Activated naive CD8-positive, alpha-beta T cell treated with anti-CD3 and anti-CD28 coated beads for 36 hours (primary cell): ENCODE results near the gene PPP2R2D. TPM values are rescaled to one million over a fixed set of nuclear protein-coding genes. Genes with fewer than 3 reads are reported as not detected.
A peak's percentile ranks its signal among the peaks of the same experiment; 100 is the strongest.
"Not testable (repeated sequence)": the region's sequence is repeated elsewhere in the genome, so short reads cannot be mapped to it uniquely, and the experiment has no call there.

Experiments
- DNase-seq: peaks from one replicate; pipeline ENCODE4 v3.0.0; 2021
- H3K27ac Mint-ChIP-seq: one replicate; pipeline ENCODE4 v1.8.0; 2022; ENCODE audit warnings: mild to moderate bottlenecking, moderate library complexity, mixed read lengths
- H3K27me3 Mint-ChIP-seq: one replicate; pipeline ENCODE4 v1.8.0; 2022; ENCODE audit warnings: mild to moderate bottlenecking, mixed read lengths
- H3K36me3 Mint-ChIP-seq: one replicate; pipeline ENCODE4 v1.8.0; 2021; ENCODE audit warnings: mild to moderate bottlenecking, mixed read lengths
- H3K4me1 Mint-ChIP-seq: one replicate; pipeline ENCODE4 v1.8.0; 2021; ENCODE audit warnings: mixed read lengths
- H3K4me3 Mint-ChIP-seq: one replicate; pipeline ENCODE4 v1.8.0; 2022; ENCODE audit warnings: mild to moderate bottlenecking, moderate library complexity, mixed read lengths
- H3K9me3 Mint-ChIP-seq: one replicate; pipeline ENCODE4 v1.8.0; 2022; ENCODE audit warnings: mixed read lengths
- total RNA-seq, 2 experiments: library from RNA; stranded (reverse); gene quantifications; one replicate each; pipeline ENCODE4 v1.2.3, GENCODE V29; 2021

PPP2R2D gene
- total RNA-seq, 2 experiments from 2014 or later, result 24.4 to 25.7 TPM

DNA sequence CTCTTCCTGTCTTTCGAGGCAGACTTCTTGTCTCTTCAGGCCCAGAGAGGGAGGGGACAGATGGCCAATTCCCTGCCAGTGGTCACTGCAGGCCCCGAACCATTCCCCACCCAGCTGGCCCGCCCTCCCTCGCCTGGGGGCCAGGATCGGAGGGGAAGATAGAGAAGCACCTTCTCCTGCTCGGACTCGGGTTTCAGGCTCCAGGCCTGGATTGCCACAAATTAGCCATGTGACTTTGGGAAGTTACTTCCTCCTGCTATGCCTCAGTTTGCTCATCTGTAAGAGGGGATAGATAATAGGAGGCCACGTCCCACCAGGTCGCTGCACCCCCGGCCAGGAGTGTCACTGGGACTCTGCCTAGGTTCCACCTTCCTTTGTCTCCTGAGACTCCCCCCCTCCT, 24.8 kb upstream of the PPP2R2D start:
- Mint-ChIP-seq H3K9me3 (no peaks in the 10 kb centered on the region), H3K4me3 (no peak overlapping the region), H3K27ac (no peak overlapping the region), H3K4me1 (no peaks in the 10 kb centered on the region), H3K27me3 (peaks cover 23% of the 10 kb centered on the region), H3K36me3 (no peaks in the 10 kb centered on the region)
- DNase-seq, result no peak

DNA sequence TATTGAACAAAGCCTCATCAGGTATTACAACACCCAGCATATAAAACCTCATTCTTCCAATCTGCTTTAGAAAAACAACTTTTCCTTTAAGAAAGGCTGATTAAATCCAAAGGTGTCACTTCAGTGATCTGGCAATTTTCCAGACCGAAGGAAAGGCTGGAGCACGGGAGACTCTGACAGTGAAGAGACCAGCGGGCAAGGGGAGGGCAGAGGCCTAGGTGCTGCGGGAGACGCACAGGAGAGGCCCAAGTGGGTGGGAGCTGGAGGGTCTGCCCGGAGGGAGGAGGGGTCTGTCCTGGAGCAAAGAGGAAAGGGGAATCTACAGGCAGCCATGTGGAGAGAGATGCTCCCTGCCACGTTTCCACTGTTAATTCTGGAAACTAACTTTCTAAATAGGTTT, 24.3 kb upstream of the PPP2R2D start:
- DNase-seq, result no peak
- H3K9me3 Mint-ChIP-seq, result no peaks in the 10 kb centered on the region
- no peaks in the 10 kb centered on the region for H3K36me3 Mint-ChIP-seq
- no peak overlapping the region for H3K4me3 Mint-ChIP-seq
- H3K4me1 Mint-ChIP-seq, result no peaks in the 10 kb centered on the region
- no peak overlapping the region for H3K27ac Mint-ChIP-seq
- peaks cover 23% of the 10 kb centered on the region for H3K27me3 Mint-ChIP-seq

DNA sequence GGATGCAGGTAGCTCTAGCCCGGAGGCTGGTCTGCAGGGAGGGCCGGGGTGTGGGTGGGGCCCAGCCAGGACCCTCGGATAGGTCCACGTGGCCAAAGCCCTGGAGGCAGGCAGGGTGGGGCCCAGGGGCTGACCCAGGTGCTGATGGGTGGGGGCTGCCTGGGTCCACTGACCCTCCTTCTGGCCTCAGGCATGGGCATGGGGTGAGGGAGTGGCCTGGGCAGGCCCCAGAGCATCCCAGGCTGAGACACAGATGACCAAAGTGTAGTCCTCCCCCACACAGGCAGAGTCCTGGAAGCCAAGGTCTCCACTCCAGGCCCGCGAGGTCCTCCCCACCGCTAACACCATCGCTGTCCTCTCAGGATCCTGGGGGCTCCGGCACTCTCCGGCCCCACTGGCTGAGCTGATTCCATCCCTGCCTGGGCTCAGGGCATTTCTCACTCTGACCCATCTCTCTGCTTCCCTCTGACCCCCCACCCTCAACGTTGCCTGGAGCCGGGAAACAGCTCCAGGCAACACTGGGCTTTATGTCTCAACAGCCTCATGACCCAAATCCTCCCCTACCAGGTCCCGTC, 20.7 kb upstream of the PPP2R2D start:
- Mint-ChIP-seq H3K27me3 (peaks cover 11% of the 10 kb centered on the region), H3K9me3 (no peaks in the 10 kb centered on the region), H3K36me3 (no peaks in the 10 kb centered on the region), H3K4me1 (no peaks in the 10 kb centered on the region), H3K27ac (no peak overlapping the region), H3K4me3 (no peak overlapping the region)
- no peak for DNase-seq

DNA sequence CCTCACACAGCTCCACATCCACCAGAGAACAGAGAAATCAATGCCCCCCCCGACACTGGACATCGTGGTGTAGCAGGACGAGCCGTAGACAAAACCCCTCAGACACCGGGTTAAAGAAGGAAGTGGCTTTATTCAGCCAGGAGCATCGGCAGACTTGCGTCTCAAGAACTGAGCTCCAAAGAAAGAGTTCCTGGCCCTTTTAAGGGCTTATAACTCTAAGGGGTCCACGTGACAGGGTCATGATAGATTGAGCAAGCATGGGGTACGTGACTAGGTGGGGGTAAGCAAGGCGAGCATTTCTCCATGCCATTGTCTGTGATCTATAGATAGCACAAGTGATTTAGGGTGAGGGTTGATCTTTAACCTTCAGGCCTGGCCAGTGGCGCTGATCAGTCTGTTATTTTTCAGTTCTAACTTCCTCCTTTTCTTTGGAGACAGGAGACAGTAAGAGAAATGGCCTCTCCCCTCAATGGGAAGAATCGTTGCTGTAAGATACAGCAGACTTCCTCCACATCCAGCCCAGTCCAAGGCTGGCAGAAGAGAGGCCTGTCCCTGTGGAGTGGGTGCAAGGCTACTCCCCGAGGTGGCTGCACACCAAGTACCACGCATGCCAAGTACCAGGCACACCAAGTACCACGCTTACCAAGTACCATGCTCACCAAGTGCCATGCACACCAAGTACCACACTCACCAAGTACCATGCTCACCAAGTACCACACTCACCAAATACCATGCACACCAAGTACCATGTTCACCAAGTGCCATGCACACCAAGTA, 19.5 kb upstream of the PPP2R2D start:
- no peak for DNase-seq
- no peaks in the 10 kb centered on the region for H3K9me3 Mint-ChIP-seq
- no peaks in the 10 kb centered on the region for H3K36me3 Mint-ChIP-seq
- no peak overlapping the region for H3K27ac Mint-ChIP-seq
- H3K4me1 Mint-ChIP-seq, result peaks cover 2% of the 10 kb centered on the region
- no peak overlapping the region for H3K4me3 Mint-ChIP-seq
- peaks cover 8% of the 10 kb centered on the region for H3K27me3 Mint-ChIP-seq

DNA sequence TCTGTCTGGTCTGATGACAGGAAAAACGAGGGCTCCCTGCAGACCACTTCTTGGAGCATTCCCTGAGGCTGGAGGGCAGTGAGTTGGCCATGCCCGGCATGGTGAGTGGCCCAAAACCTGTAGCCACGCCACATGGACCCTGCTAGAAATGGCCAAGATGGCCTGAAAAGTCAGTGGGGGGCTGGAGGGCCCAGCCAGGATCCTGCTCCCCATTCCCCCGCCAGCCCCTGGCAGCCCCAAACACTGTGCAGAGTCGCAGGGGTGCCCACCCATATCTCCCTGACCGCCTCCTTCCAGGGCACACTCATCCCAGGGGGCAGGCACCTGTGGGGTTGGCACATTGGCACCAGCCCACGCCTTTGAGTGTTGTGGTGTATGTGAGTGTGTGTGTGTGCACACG, 18.7 kb upstream of the PPP2R2D start:
- H3K9me3 Mint-ChIP-seq, result no peaks in the 10 kb centered on the region
- peaks cover 2% of the 10 kb centered on the region for H3K4me1 Mint-ChIP-seq
- H3K27me3 Mint-ChIP-seq, result peaks cover 4% of the 10 kb centered on the region
- no peak overlapping the region for H3K4me3 Mint-ChIP-seq
- DNase-seq, result no peak
- H3K36me3 Mint-ChIP-seq, result no peaks in the 10 kb centered on the region
- no peak overlapping the region for H3K27ac Mint-ChIP-seq

DNA sequence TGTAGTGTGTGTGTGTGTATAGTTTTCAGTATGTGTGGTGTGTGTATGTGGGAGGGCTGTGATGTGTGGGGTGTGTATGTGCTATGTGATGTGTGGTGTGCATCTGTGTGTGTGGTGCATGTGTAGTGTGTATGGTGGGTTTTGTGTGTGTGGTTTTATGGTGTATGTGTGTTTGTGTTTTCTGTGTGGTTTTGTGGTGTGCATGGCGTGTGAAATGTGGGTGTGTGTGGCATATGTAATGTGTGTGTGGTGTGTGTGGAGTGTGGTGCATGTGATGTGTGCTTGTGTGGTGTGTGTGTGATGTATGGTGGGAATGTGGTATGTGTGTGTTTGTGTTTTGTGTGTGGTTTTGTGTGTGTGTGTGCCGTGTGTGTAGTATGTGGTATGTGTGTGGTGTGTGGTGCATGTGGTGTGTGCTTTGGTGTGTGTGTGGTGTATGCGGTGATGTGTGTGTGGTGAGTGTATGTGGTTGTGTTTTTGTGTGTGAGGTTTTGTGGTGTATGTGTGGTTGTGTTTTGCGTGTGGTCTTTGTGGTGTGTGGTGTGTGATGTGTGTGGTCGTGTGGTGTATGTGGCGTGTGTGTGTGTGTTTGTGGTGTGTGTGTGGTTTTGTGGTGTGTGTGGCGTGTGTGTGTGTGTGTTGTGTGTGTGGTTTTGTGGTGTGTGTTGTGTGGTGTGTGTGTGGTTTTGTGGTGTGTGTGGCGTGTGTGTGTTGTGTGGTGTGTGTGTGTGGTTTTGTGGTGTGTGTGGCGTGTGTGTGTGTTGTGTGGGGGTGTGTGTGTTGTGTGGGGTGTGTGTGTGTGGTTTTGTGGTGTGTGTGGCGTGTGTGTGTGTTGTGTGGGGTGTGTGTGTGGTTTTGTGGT, 18.0 kb upstream of the PPP2R2D start:
- Mint-ChIP-seq H3K27me3 (peaks cover 4% of the 10 kb centered on the region), H3K4me3 (no peak overlapping the region), H3K27ac (no peak overlapping the region), H3K4me1 (peaks cover 2% of the 10 kb centered on the region), H3K36me3 (no peaks in the 10 kb centered on the region), H3K9me3 (no peaks in the 10 kb centered on the region)
- DNase-seq, result no peak

DNA sequence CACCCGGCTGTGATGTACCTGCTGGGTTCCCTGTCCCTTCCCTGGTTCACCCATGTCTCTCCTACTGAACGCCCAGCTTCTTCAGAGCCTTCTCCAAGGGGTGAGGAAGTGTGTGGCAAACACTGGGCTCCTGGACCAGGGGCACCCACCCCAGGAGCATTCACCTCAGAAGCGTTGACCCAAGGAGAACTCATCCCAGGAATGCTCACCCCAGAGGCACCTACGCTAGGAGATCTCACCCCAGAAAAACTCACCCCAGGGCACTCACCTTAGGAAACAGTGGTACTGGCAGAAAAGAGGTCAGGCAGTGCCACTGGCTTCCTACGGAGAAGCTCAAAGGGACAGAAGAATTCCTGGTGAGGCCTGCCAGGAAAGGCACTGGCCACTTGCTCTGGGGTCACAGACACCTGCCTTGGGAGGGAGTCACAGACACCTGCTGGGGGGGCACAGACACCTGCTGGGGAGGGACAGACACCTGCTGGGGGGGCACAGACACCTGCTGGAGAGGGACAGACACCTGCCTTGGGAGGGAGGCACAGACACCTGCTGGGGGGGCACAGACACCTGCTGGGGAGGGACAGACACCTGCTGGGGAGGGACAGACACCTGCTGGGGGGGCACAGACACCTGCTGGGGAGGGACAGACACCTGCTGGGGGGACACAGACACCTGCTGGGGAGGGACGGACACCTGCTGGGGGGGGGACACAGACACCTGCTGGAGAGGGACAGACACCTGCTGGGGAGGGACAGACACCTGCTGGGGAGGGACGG, 17.0 kb upstream of the PPP2R2D start:
- H3K36me3 Mint-ChIP-seq, H3K4me3 Mint-ChIP-seq, H3K4me1 Mint-ChIP-seq, DNase-seq, H3K27ac Mint-ChIP-seq, H3K27me3 Mint-ChIP-seq, H3K9me3 Mint-ChIP-seq: not testable (repeated sequence)

DNA sequence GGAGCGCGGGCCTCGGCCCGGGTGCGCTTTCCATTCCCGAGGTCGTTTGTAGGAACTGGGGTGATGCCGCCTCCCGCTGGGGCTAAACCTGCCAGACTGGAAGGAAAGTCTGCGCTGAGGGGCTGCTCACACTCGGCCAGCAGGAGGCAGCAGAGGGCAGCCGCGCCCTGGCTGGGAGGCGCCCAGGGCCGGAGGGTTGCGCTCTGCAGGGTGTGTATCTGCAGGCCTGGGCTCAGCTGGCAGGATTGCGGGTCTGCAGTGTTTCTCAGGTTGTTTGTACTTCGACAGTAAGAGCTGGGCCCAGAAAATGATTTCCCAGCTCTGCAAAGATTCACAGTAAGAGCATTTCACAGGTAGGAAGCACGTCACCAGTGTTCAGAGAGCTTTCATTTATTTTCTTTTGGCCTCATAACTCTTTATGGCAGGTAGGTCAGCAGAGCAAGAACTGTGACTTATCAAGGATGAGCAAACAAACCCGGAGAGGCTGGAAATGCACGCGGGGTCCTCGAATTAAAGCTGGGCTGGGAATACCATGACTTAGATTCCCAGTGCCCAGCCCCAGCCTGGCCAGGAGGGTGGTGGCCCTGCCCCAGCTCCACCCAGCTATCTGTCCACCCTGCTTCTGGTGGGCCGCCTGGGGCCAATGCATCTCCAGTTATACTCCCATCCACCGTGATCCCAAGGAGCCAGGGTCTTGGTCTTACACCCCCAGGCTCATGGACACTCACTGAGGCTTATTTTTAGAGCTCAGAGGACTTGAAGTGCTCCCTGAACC, 15.2 kb upstream of the PPP2R2D start:
- H3K36me3 Mint-ChIP-seq, result no peaks in the 10 kb centered on the region

DNA sequence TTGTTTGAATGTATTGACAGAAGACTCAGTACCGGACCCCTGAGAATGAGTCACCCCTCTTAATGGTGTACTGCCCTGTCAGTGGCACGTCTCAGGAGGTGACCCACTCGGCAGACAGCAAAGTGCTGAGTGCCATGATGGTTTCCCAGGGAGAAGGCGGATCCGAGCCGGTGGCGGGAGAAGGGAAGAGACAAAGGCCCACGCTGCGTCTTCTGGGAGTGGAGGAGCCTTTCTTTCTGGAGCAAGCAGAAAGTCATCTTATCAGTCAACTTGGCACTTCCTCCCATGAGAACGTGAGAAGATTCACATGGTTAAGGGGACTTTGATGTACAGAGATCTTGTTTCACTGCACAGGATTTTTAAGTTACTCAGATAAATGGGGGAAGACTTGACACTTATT, 14.6 kb upstream of the PPP2R2D start:
- Mint-ChIP-seq H3K36me3 (no peaks in the 10 kb centered on the region), H3K9me3 (no peaks in the 10 kb centered on the region), H3K27ac (no peak overlapping the region), H3K4me3 (no peak overlapping the region), H3K4me1 (peaks cover 2% of the 10 kb centered on the region), H3K27me3 (no peaks in the 10 kb centered on the region)
- no peak for DNase-seq

More for the DNA sequence above, 15.2 kb upstream of the PPP2R2D start:
- Mint-ChIP-seq H3K27ac (no peak overlapping the region), H3K27me3 (no peaks in the 10 kb centered on the region), H3K4me1 (peaks cover 2% of the 10 kb centered on the region), H3K4me3 (no peak overlapping the region), H3K9me3 (no peaks in the 10 kb centered on the region)
- peak; percentile 82 for DNase-seq

DNA sequence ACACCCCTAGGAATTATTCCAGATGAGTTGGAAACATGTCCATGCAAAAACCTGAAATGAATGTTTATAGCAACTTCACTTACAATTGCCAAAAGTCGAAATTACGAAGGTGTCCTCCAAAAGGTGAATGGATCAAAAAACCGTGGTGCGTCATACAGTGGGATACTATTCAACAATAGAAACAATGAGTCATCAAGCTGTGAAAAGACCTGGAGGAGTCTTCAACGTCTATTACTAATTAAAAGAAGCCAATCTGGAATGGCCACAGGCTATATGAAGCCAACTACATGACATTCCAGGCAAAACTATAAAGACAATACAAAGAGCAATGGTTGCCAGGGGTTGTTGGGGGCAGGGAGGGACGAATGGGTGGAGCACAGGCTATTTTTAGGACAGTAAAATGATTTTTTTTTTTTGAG, 12.6 kb upstream of the PPP2R2D start:
- Mint-ChIP-seq H3K4me3 (no peak overlapping the region), H3K9me3 (no peaks in the 10 kb centered on the region), H3K27ac (no peak overlapping the region), H3K36me3 (no peaks in the 10 kb centered on the region), H3K27me3 (no peaks in the 10 kb centered on the region), H3K4me1 (peaks cover 2% of the 10 kb centered on the region)
- DNase-seq, result no peak

DNA sequence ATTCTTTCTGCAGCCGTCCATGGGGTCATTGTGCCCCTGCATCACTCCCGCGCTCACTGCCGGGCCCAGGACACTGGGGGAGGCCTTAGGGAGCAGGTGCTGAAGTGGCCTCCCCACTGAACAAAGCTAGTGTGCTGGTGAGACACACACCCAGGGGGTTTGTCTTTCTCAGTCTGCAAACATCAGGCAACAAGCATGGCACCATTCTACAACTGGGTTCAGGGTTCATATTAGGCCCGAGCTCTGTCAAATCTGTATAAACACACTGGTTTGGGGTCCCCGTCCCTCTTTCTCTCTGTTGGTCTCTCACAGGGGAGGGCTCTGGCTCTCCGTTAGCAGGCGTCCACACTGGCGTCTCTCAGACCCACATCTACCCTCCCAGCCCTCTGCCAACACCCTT, 11.1 kb upstream of the PPP2R2D start:
- no peak overlapping the region for H3K27ac Mint-ChIP-seq
- H3K27me3 Mint-ChIP-seq, result no peaks in the 10 kb centered on the region
- H3K36me3 Mint-ChIP-seq, result no peaks in the 10 kb centered on the region
- no peak overlapping the region for H3K4me3 Mint-ChIP-seq
- H3K9me3 Mint-ChIP-seq, result no peaks in the 10 kb centered on the region
- DNase-seq, result no peak
- peaks cover 2% of the 10 kb centered on the region for H3K4me1 Mint-ChIP-seq

DNA sequence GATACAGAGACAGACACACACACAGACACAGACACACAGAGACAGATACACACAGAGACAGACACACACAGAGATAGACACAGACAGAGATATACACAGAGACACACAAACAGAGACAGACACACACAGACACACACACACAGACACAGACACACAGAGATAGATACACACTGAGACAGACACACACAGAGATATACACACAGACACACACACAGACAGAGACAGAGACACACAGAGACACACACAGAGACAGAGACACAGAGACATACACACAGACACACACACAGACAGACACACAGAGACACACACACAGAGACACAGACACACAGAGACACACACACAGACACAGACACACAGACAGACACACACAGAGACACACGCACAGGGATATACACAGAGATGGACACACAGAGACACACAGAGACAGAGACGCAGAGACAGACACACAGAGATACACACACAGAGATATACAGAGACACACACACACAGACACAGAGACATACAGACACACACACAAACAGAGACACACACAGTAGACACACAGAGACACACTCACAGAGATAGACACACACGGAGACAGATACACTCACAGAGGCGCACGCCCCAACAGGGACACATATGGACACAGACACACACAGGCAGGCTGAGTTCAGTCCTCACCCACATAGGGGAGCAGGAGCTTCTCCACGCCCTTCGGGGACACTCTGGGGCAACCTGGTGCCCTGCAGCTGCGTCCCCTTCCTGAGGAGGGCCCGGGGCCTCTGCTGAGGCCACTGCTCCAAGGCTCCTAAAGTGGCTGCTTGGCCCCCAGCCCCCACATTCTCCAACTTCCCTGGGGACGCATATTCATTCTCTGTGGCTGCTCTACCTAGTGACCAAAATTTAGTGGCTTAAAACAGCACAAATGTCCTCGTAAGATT, 10.3 kb upstream of the PPP2R2D start:
- Mint-ChIP-seq H3K4me3 (no peak overlapping the region), H3K27ac (no peak overlapping the region), H3K27me3 (no peaks in the 10 kb centered on the region), H3K9me3 (no peaks in the 10 kb centered on the region), H3K36me3 (no peaks in the 10 kb centered on the region), H3K4me1 (peaks cover under 1% of the 10 kb centered on the region)
- DNase-seq, result no peak

DNA sequence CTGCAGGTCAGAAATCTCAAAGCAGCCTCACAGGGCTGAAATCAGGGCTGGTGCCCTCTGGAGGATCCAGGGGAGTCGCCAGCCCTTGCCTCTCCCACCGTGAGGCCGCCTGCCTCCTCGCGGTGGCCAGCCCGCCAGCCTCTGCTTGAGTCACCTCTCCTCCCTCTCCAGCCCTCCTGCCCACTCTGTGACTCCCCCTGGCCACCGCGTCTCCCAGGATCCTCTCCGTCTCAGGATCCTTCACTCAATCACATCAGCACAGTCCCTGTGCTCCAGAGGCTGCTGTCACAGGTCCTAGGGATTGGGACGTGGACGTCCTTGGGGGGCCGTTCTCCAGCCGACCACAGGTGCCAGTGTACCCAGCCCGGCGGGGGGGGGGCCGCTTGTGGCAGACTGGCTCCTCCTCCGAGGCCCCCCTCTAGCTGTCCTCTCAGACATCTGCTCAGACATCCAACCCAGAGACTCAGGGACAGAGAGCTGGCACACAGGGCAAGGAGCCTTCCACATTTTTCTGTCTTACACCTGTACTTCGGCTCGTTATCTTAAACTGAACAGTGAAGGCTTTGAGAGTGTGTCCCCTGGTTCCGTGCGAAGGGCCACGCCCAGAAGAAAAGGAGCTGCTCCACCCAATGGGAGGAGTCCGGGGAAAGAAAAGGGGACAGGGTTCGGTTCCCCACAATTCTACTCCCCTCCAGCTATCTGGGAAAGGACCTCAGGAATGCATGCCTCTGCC, 9.4 kb upstream of the PPP2R2D start:
- Mint-ChIP-seq H3K4me3 (no peak overlapping the region), H3K36me3 (no peaks in the 10 kb centered on the region), H3K4me1 (peaks cover 4% of the 10 kb centered on the region), H3K9me3 (no peaks in the 10 kb centered on the region), H3K27ac (no peak overlapping the region), H3K27me3 (no peaks in the 10 kb centered on the region)
- DNase-seq, result no peak
